Measurements from ENCODE around the gene VARS2.

Gene VARS2

GRCh38 chr6:30889496-30889885 is 24.5 kb upstream of the VARS2 start:
- TF ChIP-seq CTCF (IDR thresholded peaks at IDR 0.05): no peak
- Histone ChIP-seq H3K27ac (peak overlapping the region; percentile 2), H3K4me3 (ENCODE audit: low read depth, low read length) (no peak overlapping the region), H3K9me3 (ENCODE audit: control insufficient read depth, low read length) (no peaks in the 10 kb centered on the region), H3K36me3 (ENCODE audit: control insufficient read depth, insufficient read depth, low read length) (no peaks in the 10 kb centered on the region), H3K4me1 (peaks cover 24% of the 10 kb centered on the region), H3K9ac (no peak overlapping the region), H2AFZ (no peak overlapping the region), H3K79me2 (peaks cover 43% of the 10 kb centered on the region), H3K4me2 (ENCODE audit: low read length) (no peak overlapping the region), H3K27me3 (ENCODE audit: control insufficient read depth, insufficient read depth, low read length) (no peaks in the 10 kb centered on the region)

- Histone ChIP-seq H3K79me2 (peaks cover 43% of the 10 kb centered on the region), H3K4me1 (peaks cover 23% of the 10 kb centered on the region), H2AFZ (no peak overlapping the region), H3K9ac (no peak overlapping the region), H3K27me3 (ENCODE audit: control insufficient read depth, insufficient read depth, low read length) (no peaks in the 10 kb centered on the region), H3K9me3 (ENCODE audit: control insufficient read depth, low read length) (no peaks in the 10 kb centered on the region), H3K27ac (peak overlapping the region; percentile 25), H3K4me3 (ENCODE audit: low read depth, low read length) (no peak overlapping the region), H3K36me3 (ENCODE audit: control insufficient read depth, insufficient read depth, low read length) (no peaks in the 10 kb centered on the region), H3K4me2 (ENCODE audit: low read length) (no peak overlapping the region)
- no peak for TF ChIP-seq CTCF (IDR thresholded peaks at IDR 0.05)
These were observed 24.0 kb upstream of the VARS2 start for GRCh38 chr6:30889921-30890645.

GRCh38 chr6:30890646-30891449 is 23.2 kb upstream of the VARS2 start:
- no peak overlapping the region for H3K4me2 ChIP-seq (ENCODE audit: low read length)
- no peak overlapping the region for H3K27ac ChIP-seq
- peaks cover 16% of the 10 kb centered on the region for H3K4me1 ChIP-seq
- no peak overlapping the region for H3K9ac ChIP-seq
- no peaks in the 10 kb centered on the region for H3K36me3 ChIP-seq (ENCODE audit: control insufficient read depth, insufficient read depth, low read length)
- TF ChIP-seq CTCF (IDR thresholded peaks at IDR 0.05): no peak
- H3K27me3 ChIP-seq (ENCODE audit: control insufficient read depth, insufficient read depth, low read length): no peaks in the 10 kb centered on the region
- no peaks in the 10 kb centered on the region for H3K9me3 ChIP-seq (ENCODE audit: control insufficient read depth, low read length)
- peaks cover 37% of the 10 kb centered on the region for H3K79me2 ChIP-seq
- H3K4me3 ChIP-seq (ENCODE audit: low read depth, low read length): no peak overlapping the region
- H2AFZ ChIP-seq: no peak overlapping the region

- peaks cover 12% of the 10 kb centered on the region for H3K4me1 ChIP-seq
- H3K79me2 ChIP-seq: peaks cover 33% of the 10 kb centered on the region
- no peaks in the 10 kb centered on the region for H3K36me3 ChIP-seq (ENCODE audit: control insufficient read depth, insufficient read depth, low read length)
These were observed 22.7 kb upstream of the VARS2 start for GRCh38 chr6:30891450-30891723.

More at GRCh38 chr6:30891450-30891723, 22.7 kb upstream of the VARS2 start:
- TF ChIP-seq CTCF (IDR thresholded peaks at IDR 0.05): no peak
- Histone ChIP-seq H3K4me2 (ENCODE audit: low read length) (no peak overlapping the region), H3K4me3 (ENCODE audit: low read depth, low read length) (no peak overlapping the region), H3K9ac (no peak overlapping the region), H3K27me3 (ENCODE audit: control insufficient read depth, insufficient read depth, low read length) (no peaks in the 10 kb centered on the region), H2AFZ (no peak overlapping the region), H3K27ac (no peak overlapping the region), H3K9me3 (ENCODE audit: control insufficient read depth, low read length) (no peaks in the 10 kb centered on the region)

Measured in parathyroid adenoma (tissue), 2 donors.